Endothelial cell of umbilical vein (primary cell): Measurements from ENCODE around the gene ZNF366.

Experiments
- EZH2 ChIP-seq: IDR thresholded peaks from 2 replicates; pipeline ENCODE4 v1.6.1; 2012; ENCODE audit warnings: borderline replicate concordance, low read depth, mild to moderate bottlenecking, moderate library complexity, low read length, inconsistent platforms; ENCODE audit not compliant: severe bottlenecking
- FOS ChIP-seq: IDR thresholded peaks from 2 replicates; pipeline ENCODE4 v1.6.1; 2011; ENCODE audit warnings: mild to moderate bottlenecking, low read length, moderate library complexity, borderline replicate concordance; ENCODE audit not compliant: insufficient read depth
- POLR2A ChIP-seq: IDR thresholded peaks from 2 replicates; pipeline ENCODE4 v1.6.1; 2012; ENCODE audit warnings: low read depth, mild to moderate bottlenecking, control low read depth, low read length
- TF ChIP-seq, protein P1 (sequence below), 2 donors: IDR thresholded peaks; 1 replicate in 1 of 2; 2 replicates in 1 of 2; pipeline ENCODE4 v1.5.1; 2011; ENCODE audit warnings: low read length in 2 of 2, mild to moderate bottlenecking in 2 of 2, moderate library complexity in 2 of 2, control low read depth in 1 of 2, inconsistent platforms in 1 of 2, low read depth in 1 of 2; ENCODE audit not compliant: insufficient read depth in 1 of 2; ENCODE audit errors: extremely low read depth in 1 of 2

DNA sequence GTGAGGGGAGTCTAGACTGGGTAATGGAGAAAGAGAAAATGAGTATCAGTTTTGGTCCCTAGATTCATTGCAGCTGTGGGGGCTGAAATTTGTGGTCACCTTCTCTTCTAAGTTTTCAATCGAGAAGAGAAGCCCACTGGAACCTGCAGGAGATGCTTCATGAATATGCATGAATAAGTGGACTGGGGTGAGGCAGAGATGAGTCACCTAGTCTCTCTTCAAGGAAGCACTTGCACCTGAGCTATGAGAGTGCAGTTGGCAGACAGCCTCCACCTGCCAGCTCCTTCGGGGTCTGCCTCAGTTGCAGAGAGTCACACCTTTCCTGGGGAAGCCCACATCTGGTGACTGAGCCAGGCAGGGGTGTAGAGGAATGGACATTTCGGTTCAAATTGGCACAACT lies 69.1 kb downstream of the ZNF366 start:
- TF ChIP-seq FOS (no peak), EZH2 (no peak), POLR2A (no peak)
- TF ChIP-seq, protein P1, sequence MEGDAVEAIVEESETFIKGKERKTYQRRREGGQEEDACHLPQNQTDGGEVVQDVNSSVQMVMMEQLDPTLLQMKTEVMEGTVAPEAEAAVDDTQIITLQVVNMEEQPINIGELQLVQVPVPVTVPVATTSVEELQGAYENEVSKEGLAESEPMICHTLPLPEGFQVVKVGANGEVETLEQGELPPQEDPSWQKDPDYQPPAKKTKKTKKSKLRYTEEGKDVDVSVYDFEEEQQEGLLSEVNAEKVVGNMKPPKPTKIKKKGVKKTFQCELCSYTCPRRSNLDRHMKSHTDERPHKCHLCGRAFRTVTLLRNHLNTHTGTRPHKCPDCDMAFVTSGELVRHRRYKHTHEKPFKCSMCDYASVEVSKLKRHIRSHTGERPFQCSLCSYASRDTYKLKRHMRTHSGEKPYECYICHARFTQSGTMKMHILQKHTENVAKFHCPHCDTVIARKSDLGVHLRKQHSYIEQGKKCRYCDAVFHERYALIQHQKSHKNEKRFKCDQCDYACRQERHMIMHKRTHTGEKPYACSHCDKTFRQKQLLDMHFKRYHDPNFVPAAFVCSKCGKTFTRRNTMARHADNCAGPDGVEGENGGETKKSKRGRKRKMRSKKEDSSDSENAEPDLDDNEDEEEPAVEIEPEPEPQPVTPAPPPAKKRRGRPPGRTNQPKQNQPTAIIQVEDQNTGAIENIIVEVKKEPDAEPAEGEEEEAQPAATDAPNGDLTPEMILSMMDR (IDR thresholded peaks at IDR 0.05; ENCODE audit: extremely low read depth in 1 of 2, insufficient read depth in 1 of 2, low read depth in 1 of 2, low read length in 2 of 2): no peak
